GM21381 (cell line): ENCODE measurements around the gene HTR2B.
"Not testable (repeated sequence)": the region's sequence is repeated elsewhere in the genome, so short reads cannot be mapped to it uniquely, and the experiment has no call there.

ENCODE experiments used
- ATAC-seq: cut with Tn5 transposase; IDR thresholded peaks from one replicate; pipeline ENCODE4 v1.9.1; 2021; ENCODE audit warnings: mild to moderate bottlenecking, moderate library complexity; ENCODE audit not compliant: unreplicated experiment

Gene HTR2B

DNA sequence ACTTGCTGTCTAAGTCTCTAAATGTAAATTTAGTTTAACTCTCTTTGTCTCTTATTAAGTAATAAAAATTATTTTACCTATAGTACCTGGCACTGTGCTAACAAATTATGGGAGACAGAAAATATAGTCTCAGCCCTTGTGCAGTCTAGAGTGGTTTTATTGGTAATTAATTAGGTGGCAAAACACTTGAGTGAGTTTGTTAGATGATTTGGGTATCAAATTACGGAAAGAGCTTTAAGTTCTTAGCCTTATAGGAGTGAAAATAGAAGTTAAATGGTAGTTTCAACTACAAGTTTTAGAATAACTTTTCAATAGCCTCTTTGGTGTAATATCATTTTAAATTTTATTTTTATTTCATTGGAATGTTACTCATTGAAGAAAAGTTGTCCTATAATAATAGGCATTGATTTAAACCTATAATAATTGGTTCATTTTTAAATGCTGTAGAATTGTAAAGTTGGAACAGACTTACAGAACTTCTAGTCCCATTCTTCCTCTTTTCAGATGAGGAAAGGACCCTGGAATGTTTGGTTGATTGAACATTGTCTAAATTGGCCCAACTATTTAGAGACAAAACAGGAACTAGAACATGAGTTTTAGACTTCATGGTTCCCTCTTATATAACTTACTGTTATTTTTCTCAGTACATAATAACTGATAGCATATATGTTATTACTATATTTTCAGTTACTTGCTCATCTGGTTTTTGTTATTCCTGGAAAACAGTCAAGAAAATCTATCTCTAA lies 10.2 kb upstream of the HTR2B start:
- ATAC-seq = no peak

GRCh38 chr2:231133365-231134099 lies 8.7 kb upstream of the HTR2B start:
- no peak for ATAC-seq

- ATAC-seq = no peak
These were observed 7.3 kb upstream of the HTR2B start for GRCh38 chr2:231132129-231132528.

GRCh38 chr2:231130336-231131056 lies 5.7 kb upstream of the HTR2B start:
- no peak for ATAC-seq

DNA sequence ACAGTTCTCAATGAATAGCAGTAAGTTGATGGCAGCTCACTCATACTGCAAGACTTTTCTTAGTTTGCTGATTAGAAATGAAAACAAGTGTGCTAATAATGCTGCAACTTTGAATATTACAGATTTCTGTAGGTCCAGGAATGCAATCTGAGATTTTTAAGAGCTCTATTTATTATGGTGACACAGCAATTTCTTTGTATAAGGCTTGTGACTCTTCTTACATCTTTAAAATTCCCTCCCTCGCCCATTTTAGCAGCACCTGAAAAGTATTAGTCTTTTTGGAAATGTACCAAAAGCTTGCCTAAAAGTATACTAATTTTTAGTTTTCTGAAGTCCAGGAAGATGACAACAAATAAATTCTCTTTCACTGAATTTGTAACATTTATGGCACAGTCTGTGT lies 4.4 kb upstream of the HTR2B start:
- no peak for ATAC-seq

DNA sequence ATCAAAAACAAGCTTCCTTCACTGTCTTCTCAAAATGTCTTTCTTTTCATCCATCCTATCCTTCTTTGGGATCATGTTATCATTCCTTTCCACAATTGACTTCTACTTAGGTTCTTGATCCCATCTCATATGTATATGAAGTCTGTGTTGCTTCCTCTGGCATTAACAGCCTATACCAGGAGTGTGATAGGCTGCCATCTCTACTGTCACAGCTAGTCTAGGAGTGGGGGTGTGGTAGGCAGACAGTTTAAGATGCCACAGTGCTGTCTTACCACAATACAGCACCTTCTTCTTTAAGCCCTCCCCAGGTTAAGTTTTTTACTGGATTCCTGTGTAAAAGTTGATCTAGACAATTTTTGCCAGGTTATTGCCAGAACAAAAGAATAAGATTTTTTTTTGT lies 3.7 kb upstream of the HTR2B start:
- no peak for ATAC-seq

GRCh38 chr2:231127936-231128335 lies 3.1 kb upstream of the HTR2B start:
- ATAC-seq = no peak

GRCh38 chr2:231127480-231127879 lies 2.6 kb upstream of the HTR2B start:
- no peak for ATAC-seq

GRCh38 chr2:231126123-231126522 lies 1.3 kb upstream of the HTR2B start:
- ATAC-seq = no peak

- ATAC-seq = no peak
These were observed 1.4 kb downstream of the HTR2B start for GRCh38 chr2:231123362-231123898.

- ATAC-seq = no peak
These were observed 6.3 kb downstream of the HTR2B start for GRCh38 chr2:231118614-231118942.

DNA sequence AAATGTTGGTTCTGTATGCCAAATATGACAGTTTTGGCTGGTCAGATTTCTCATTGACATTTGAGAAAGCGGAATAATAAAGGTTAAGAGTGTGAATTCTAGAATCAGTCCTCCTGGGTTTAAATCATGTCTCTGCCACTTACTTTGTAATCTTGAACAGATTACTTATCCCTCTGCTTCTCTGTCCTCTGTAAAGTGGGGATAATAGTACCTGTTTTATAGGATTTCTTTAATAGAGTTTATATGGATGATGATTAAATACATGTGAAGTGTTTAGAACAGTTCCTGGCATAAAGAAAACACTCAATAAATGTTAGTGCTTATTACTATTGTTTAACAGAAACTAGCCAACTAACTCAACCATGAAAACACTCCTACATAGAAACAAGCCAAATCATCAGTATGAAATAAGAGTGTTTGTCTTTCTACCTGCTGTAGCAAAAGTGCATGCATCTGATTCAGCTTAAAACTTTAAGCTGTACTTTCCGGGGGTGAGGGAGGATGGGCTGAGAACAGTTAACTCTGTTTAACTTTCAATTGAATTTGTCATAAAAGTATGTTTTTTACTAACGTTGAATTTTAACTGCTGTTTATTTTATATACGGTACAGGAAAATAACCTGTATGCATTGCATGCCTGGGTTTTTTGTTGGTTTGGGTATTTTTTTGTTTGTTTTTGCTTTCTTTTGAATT lies 6.8 kb downstream of the HTR2B start:
- ATAC-seq = no peak

DNA sequence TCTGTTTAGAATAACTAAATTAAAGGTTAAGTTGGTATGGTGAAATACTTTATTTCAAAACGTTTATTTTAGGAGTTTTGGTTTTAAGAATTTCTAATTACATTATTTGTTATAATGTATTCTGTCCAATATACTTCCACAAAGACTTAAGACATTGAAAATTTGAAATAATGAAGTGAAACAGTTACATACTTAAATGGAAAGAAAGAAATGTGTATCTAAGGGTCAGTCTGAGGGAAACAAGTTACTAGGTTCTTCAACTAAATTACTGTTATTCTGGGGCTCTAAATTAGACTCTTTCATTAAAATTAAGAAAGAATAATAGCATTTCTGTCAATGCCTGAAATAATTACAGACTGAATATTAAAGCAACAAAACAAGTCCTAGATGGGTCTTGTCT lies 7.7 kb downstream of the HTR2B start:
- no peak for ATAC-seq

GRCh38 chr2:231115651-231116050 lies 9.2 kb downstream of the HTR2B start:
- no peak for ATAC-seq

- ATAC-seq = no peak
These were observed 11.4 kb downstream of the HTR2B start for GRCh38 chr2:231113489-231113888.

DNA sequence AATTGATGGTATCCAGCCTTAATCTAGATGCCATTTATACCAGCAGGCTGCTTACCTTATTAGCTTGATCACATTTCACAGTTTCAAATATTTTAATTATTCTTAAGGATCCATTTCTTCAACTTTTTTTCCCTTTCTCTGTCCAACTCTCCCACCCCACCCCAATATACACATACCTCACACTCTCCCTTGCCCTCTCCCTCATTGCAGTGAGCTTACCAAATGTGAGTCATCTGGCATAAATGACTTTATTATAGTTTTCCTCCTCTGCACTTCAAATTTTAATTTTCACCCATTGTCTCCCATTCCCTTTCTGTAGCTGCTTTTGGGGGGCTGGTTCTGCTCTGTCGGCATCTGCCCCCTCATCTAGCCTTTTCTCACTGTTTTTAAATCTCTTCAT lies 12.9 kb downstream of the HTR2B start:
- no peak for ATAC-seq

DNA sequence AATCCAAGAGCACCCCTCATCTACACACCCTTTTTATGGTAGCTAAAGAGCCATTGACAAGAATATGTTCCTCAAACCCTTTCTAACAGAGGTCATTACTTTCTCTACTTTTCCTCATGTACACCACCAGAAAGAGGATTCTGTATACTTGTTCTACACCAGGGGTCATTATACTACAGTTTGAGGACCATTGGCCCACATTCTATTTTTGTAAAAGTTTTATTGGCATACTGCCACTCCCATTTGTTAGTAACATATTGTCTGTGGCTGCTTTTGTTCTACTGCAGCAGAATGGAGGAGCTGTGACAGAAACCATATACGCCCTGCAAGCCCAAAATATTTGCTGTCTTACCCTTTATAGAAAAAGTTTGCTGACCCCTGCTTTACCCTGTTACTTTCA lies 14.3 kb downstream of the HTR2B start:
- no peak for ATAC-seq

GRCh38 chr2:231104115-231104713 lies 20.6 kb downstream of the HTR2B start:
- peak; percentile 66 for ATAC-seq

DNA sequence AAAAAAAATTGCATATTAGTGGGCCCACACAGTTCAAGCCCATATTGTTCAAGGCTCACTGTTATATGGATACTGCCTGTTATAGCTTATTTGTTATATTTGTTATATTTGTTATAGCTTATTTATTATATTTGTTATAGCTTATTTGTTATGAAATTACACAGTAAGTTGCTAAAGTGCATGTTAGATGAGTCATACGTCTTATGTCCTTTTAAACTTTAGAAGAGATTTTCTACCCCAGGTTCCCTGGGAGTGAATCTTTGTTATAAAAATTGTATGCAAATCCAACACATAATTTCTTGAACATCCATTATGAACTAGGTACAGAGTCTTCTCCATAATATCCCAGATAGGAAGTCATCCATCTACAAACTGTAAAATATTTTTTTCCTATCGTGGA lies 22.1 kb downstream of the HTR2B start:
- ATAC-seq = no peak

- no peak for ATAC-seq
These were observed 23.9 kb downstream of the HTR2B start for GRCh38 chr2:231100990-231101389.

DNA sequence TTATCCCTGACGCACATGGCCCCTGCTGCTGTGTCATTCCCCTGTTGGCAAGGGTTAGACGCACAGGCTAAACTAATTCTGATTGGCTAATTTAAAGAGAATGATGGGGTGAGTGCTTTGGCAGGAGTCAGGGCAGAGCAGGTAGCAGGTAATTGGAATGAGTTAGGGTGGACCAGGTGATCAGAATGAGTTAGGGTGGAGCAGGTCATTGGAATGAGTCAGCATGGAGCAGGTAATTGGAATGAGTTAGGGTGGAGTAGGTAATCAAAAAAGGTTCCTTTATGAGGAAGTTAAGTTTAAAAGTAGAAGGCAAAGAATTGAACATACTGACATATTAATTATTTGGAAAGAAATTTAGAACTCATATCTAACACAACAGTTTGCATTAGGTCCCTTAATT lies 24.5 kb downstream of the HTR2B start:
- ATAC-seq = not testable (repeated sequence)
